ENCODE results near the gene MYO15A.

- TF ChIP-seq POLR2A (IDR thresholded peaks at IDR 0.05) (no peak), CTCF (IDR thresholded peaks at IDR 0.05) (no peak)
Measured at GRCh38 chr17:18102640-18103039, 5.9 kb upstream of the MYO15A start.

All from adrenal gland (tissue), 5 donors.